Endometrial microvascular endothelial cells (primary cell): Measurements from ENCODE around the gene C1orf21. TPM values are rescaled to one million over a fixed set of nuclear protein-coding genes. Genes with fewer than 3 reads are reported as not detected.

Source experiments
- in situ Hi-C: cut with HindIII; loops from 2 replicates; pipeline ENCODE4 v1.10.0; 2017; ENCODE audit warnings: low sequenced_read_pairs, low pct_unique_long_range_greater_than_20kb; ENCODE audit errors: inconsistent ontology term
- total RNA-seq: library from RNA; depleted of rRNA; stranded (reverse); fragments of >200 nt; gene quantifications from one replicate; pipeline ENCODE4 v1.2.3, GENCODE V29; 2015; ENCODE audit errors: inconsistent ontology term

Gene C1orf21
- total RNA-seq, 1 donor from 2014 or later = 2.1 TPM

- in situ Hi-C loops = no loop called here
Measured at GRCh38 chr1:184406479-184406878, 19.6 kb downstream of the C1orf21 start.

- in situ Hi-C loops = no loop called here
Measured at GRCh38 chr1:184407816-184408510, 21.1 kb downstream of the C1orf21 start.

- in situ Hi-C loops = no loop called here
Measured at GRCh38 chr1:184408580-184408979, 21.8 kb downstream of the C1orf21 start.

- in situ Hi-C loops = no loop called here
Measured at GRCh38 chr1:184409011-184409410, 22.2 kb downstream of the C1orf21 start.

GRCh38 chr1:184412472-184412871 lies 25.6 kb downstream of the C1orf21 start:
- in situ Hi-C loops = no loop called here

GRCh38 chr1:184416481-184416880 lies 29.7 kb downstream of the C1orf21 start:
- in situ Hi-C loops = no loop called here

- in situ Hi-C loops = no loop called here
Measured at GRCh38 chr1:184416946-184417345, 30.1 kb downstream of the C1orf21 start.

- in situ Hi-C loops = no loop called here
Measured at GRCh38 chr1:184417916-184418315, 31.1 kb downstream of the C1orf21 start.

GRCh38 chr1:184418652-184419349 lies 32.0 kb downstream of the C1orf21 start:
- in situ Hi-C loops = no loop called here

- in situ Hi-C loops = no loop called here
Measured at GRCh38 chr1:184419350-184420161, 32.7 kb downstream of the C1orf21 start.

GRCh38 chr1:184422490-184423233 lies 35.8 kb downstream of the C1orf21 start:
- in situ Hi-C loops = no loop called here

GRCh38 chr1:184423649-184424048 lies 36.8 kb downstream of the C1orf21 start:
- in situ Hi-C loops = no loop called here

GRCh38 chr1:184424157-184424556 lies 37.3 kb downstream of the C1orf21 start:
- in situ Hi-C loops = no loop called here

- in situ Hi-C loops = no loop called here
Measured at GRCh38 chr1:184424945-184425344, 38.1 kb downstream of the C1orf21 start.

- in situ Hi-C loops = no loop called here
Measured at GRCh38 chr1:184425449-184426277, 38.8 kb downstream of the C1orf21 start.

GRCh38 chr1:184426278-184426674 lies 39.4 kb downstream of the C1orf21 start:
- in situ Hi-C loops = no loop called here

- in situ Hi-C loops = no loop called here
Measured at GRCh38 chr1:184427722-184428121, 40.9 kb downstream of the C1orf21 start.

- in situ Hi-C loops = no loop called here
Measured at GRCh38 chr1:184428604-184429003, 41.8 kb downstream of the C1orf21 start.
